Measurements from ENCODE around the gene ARL9.
"Not testable (repeated sequence)": the region's sequence is repeated elsewhere in the genome, so short reads cannot be mapped to it uniquely, and the experiment has no call there.

Gene ARL9, protein sequence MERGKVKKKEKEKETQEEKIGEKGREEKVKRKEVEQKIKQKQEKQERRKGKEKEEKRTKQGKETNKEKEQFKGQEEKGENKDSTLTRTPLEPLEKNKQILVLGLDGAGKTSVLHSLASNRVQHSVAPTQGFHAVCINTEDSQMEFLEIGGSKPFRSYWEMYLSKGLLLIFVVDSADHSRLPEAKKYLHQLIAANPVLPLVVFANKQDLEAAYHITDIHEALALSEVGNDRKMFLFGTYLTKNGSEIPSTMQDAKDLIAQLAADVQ

DNA sequence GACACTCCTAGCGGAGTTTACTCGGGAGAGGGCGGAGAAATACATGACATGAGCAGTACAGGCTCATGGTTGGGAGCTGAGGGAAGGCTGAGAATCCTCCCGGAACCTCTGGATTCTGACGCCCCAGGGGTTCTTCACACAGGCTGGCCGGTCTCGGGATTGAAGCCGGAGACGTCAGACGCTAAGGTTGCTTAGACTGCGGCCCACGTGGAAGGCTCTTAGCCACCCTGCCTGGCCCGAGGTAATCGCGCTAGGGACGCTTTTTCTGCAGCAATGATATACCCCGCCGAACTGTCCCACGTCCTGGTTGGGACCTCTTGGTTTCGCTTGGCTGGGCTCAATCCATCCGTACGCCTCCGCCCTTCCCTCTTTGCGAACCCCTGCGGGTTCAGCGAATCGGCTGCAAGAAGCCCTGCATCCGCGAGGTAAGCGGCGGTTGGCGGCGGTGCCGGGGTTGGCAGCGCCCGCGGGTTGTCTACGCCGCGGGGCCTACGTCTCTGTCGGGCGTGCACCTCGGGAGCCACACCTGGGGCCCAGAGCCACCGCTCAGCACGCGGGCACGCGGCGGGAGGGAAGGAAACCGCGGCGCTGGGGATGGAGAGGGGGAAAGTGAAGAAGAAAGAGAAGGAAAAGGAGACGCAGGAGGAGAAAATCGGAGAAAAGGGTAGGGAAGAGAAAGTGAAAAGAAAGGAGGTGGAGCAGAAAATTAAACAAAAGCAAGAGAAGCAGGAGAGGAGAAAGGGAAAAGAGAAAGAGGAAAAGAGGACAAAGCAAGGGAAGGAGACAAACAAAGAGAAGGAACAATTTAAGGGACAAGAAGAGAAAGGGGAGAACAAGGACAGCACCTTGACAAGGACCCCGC, at the start of gene ARL9:
Gene ARL9 (plus strand): TSS at position 523 of the 862 bp plus-strand sequence. CDS start 72 bp downstream, at position 595.
- Mint-ChIP-seq H3K27me3 (ENCODE audit: low read depth) (peaks cover 12% of the 10 kb centered on the region), H3K36me3 (ENCODE audit: low read depth) (peaks cover 14% of the 10 kb centered on the region), H3K4me3 (peak within 1 kb of the TSS; percentile 82), H3K9me3 (no peaks in the 10 kb centered on the region), H3K27ac (no peak within 1 kb of the TSS), H3K4me1 (ENCODE audit: low read depth) (peaks cover 5% of the 10 kb centered on the region)

DNA sequence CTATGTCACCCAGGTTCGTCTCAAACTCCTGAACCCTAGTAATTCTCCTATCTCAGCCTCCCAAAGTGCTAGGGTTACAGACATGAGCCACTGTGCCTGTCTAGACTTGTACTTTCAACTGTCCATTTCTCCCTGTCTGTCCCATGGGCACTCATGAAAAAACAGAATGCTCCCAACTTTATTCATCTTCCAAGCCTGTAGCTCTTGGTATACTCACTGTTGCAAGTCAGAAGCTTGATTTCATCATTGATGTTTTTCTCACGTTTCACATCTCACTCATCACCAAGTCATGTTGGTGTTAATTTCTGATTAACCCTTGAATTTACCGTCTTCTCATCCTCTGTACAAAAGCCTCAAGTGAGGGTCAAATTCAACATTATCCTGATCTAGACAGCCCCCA, 45.5 kb upstream of the ARL9 start:
- peaks cover 33% of the 10 kb centered on the region for H3K36me3 Mint-ChIP-seq (ENCODE audit: low read depth)
- peaks cover 16% of the 10 kb centered on the region for H3K4me1 Mint-ChIP-seq (ENCODE audit: low read depth)
- no peaks in the 10 kb centered on the region for H3K27me3 Mint-ChIP-seq (ENCODE audit: low read depth)
- H3K27ac Mint-ChIP-seq, result no peak overlapping the region
- H3K9me3 Mint-ChIP-seq, result no peaks in the 10 kb centered on the region
- H3K4me3 Mint-ChIP-seq, result no peak overlapping the region

DNA sequence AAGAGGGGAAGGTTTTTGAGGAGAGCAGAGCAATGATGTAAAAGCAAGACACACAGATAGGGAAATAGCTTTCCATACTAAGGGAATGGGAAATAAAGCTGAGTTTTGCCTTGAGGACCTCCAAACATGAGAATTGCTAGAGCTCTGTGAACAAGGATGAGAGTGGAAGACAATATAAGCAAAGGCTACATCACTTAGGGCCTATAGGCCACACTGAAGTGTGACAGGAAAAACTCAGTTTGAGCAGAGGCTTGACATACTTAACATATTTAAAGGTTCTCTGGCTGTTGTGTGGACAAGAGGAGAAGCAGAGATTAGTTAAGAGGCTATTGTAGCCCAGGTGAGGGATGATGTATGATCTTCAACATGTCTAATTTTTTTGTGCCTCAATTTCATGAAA, 43.4 kb upstream of the ARL9 start:
- H3K36me3 Mint-ChIP-seq (ENCODE audit: low read depth), result peaks cover 26% of the 10 kb centered on the region
- peaks cover 31% of the 10 kb centered on the region for H3K4me1 Mint-ChIP-seq (ENCODE audit: low read depth)
- no peak overlapping the region for H3K4me3 Mint-ChIP-seq
- no peak overlapping the region for H3K27ac Mint-ChIP-seq
- no peaks in the 10 kb centered on the region for H3K27me3 Mint-ChIP-seq (ENCODE audit: low read depth)
- H3K9me3 Mint-ChIP-seq, result no peaks in the 10 kb centered on the region

DNA sequence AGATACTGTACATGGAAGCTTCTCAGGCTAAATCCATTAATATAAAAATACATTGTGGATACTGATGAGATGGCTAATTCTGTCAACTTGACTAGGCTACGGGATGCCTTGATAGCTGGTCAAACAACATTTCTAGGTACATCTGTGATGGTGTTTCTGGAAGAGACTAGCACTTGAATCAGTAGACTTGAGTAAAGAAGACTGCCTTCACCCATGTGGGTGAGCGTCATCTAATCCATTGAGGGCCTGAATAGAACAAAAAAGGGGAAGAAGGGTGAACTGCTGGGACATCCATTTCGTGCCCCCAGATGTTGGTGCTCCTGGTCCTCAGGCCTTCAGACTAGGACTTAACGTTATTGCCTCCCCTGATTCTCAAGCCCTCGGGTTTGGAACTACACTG, 41.9 kb upstream of the ARL9 start:
- Mint-ChIP-seq H3K36me3 (ENCODE audit: low read depth) (peaks cover 27% of the 10 kb centered on the region), H3K27me3 (ENCODE audit: low read depth) (no peaks in the 10 kb centered on the region), H3K9me3 (no peaks in the 10 kb centered on the region), H3K27ac (no peak overlapping the region), H3K4me3 (no peak overlapping the region), H3K4me1 (ENCODE audit: low read depth) (peaks cover 40% of the 10 kb centered on the region)

DNA sequence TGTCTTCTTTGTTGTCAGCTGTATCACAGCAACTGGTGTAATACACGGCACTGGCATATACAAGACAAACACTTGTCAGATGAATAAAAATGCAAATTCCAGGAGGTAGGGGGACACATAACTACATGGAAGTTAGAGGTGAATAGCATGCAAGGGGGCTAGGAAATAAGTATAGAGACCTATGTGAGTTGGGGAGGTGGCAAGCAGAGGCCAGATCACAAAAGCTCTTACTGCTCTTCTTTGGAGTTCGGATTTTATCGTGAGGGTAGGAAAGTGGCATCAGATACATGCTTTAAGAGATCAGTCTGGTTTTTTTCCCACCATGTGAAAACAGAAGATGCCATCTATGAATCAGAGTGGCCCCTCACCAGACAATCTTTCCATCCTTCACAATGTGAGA, 41.0 kb upstream of the ARL9 start:
- peak overlapping the region; percentile 6 for H3K4me3 Mint-ChIP-seq
- no peak overlapping the region for H3K27ac Mint-ChIP-seq
- H3K9me3 Mint-ChIP-seq, result no peaks in the 10 kb centered on the region
- H3K27me3 Mint-ChIP-seq (ENCODE audit: low read depth), result no peaks in the 10 kb centered on the region
- peaks cover 28% of the 10 kb centered on the region for H3K36me3 Mint-ChIP-seq (ENCODE audit: low read depth)
- H3K4me1 Mint-ChIP-seq (ENCODE audit: low read depth), result peaks cover 47% of the 10 kb centered on the region

DNA sequence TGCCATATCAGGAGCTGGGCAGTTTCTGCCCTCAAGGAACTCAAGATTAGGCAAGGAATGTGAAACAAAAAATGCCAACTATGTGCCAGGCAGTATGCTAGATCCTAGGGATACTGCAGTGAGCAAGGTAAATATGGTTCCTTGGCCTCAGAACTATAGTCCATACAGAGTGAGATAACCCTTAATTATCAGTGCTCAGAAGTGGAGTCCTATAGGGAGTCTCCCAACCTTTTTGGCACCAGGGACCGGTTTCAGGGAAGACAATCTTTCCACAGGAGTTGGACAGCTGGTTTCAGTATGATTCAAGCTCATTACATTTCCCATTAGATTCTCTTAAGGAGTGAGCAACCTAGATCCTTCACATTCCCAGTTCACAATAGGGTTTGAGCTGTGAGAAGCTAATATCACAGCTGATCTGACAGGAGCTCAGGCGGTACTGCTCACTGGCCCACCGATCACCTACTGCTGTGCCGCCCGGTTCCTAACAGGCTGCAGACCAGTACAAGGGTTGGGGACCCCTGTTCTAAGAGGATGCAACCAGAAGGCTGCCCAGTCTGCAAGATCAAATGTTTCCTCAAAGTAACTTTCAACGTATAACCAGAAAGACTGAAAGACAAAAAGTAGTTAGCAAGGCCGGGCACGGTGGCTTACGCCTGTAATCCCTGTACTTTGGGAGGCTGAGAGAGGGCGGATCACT, 39.8 kb upstream of the ARL9 start:
- H3K4me1 Mint-ChIP-seq (ENCODE audit: low read depth), result peaks cover 51% of the 10 kb centered on the region

DNA sequence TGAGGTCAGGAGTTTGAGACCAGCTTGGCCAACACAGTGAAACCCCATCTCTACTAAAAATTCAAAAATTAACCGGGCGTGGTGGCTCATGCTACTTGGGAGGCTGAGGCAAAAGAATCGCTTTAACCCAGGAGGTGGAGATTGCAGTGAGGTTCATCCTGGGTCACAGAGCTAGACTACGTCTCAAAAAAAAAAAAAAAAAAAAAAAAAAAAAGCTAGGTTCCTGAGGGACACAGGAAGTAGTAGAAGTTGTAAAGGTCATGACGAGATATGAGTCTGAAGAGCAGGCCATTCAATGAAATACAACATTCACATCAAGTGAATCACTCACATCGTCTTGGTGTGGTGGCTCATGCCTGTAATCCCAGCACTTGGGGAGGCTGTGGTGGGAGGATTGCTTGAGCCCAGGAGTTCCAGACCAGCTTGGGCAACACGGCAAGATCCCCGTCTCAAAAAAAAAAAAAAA, 39.3 kb upstream of the ARL9 start:
- Mint-ChIP-seq H3K36me3 (ENCODE audit: low read depth) (peaks cover 25% of the 10 kb centered on the region), H3K27ac (peak overlapping the region; percentile 98), H3K4me3 (peak overlapping the region; percentile 97), H3K4me1 (ENCODE audit: low read depth) (peaks cover 51% of the 10 kb centered on the region)
- H3K27me3 Mint-ChIP-seq (ENCODE audit: low read depth); H3K9me3 Mint-ChIP-seq: not testable (repeated sequence)

More for the DNA sequence above, 39.8 kb upstream of the ARL9 start:
- no peaks in the 10 kb centered on the region for H3K9me3 Mint-ChIP-seq
- peak overlapping the region; percentile 98 for H3K27ac Mint-ChIP-seq
- no peaks in the 10 kb centered on the region for H3K27me3 Mint-ChIP-seq (ENCODE audit: low read depth)
- peaks cover 25% of the 10 kb centered on the region for H3K36me3 Mint-ChIP-seq (ENCODE audit: low read depth)
- H3K4me3 Mint-ChIP-seq, result peak overlapping the region; percentile 97

DNA sequence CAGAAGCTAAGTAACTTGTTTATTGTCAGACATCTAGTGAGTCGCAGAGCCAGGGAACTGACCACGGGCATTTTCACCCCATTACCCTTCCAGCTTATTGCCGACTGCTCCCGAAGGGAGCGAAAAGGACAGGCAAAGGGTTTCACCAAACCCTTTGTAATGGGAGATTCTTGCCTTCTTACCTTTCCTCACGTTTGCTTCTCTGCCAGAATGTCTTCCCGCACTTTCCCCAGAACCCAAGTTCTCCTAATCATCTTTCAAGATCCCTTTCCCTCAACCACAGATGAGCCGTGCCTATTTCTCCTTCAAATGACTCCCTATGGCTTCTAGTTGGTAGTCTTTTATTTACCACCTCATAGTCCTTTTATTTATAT, 38.7 kb upstream of the ARL9 start:
- peaks cover 52% of the 10 kb centered on the region for H3K4me1 Mint-ChIP-seq (ENCODE audit: low read depth)
- peak overlapping the region; percentile 98 for H3K27ac Mint-ChIP-seq
- H3K27me3 Mint-ChIP-seq (ENCODE audit: low read depth), result no peaks in the 10 kb centered on the region
- no peaks in the 10 kb centered on the region for H3K9me3 Mint-ChIP-seq
- peak overlapping the region; percentile 97 for H3K4me3 Mint-ChIP-seq
- H3K36me3 Mint-ChIP-seq (ENCODE audit: low read depth), result peaks cover 26% of the 10 kb centered on the region

DNA sequence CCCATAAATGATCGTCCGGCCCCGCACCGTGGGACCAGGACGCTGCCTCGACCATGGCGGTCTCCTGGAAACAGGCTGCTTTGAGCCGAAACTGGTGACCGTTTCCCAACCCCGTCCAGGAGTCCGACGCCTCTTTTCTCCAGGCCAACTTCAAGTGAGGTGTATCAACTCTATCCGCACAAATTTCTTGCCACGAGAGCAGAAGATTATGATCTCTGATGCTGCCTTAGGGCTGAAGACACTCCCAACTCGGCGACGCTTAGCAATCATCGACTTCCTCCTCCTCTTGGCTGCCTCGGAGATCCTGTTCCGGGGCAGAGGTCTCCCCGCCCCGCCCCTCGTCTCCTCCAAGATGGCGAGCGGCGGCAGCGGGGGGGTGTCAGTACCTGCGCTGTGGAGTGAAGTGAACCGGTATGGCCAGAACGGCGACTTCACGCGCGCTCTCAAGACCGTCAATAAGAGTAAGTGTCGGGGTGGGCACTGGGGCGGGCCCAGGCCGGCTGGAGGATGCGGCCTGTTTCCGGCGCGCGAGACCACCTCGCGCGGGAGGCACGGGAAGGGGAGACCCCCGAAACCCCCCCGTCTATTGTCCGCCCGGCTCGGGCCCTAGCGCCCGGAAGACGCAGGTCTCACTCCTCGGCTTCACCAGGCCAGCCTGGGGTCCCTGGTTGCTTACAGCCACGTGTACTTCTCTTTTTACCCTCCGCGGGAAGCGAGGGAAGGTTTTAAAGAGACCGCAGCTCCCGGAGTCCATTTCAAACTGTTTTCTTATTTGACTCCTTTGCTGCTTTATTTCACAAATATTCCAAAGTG, 38.1 kb upstream of the ARL9 start, which contains the start of gene SRP72:
Gene SRP72 (plus strand): TSS at position 334 of the 813 bp plus-strand sequence. CDS start 19 bp downstream, at position 353.
- H3K4me3 Mint-ChIP-seq, result peak within 1 kb of the TSS; percentile 97
- H3K36me3 Mint-ChIP-seq (ENCODE audit: low read depth), result peaks cover 24% of the 10 kb centered on the region
- H3K27ac Mint-ChIP-seq, result peak within 1 kb of the TSS; percentile 98
- no peaks in the 10 kb centered on the region for H3K9me3 Mint-ChIP-seq
- no peaks in the 10 kb centered on the region for H3K27me3 Mint-ChIP-seq (ENCODE audit: low read depth)
- peaks cover 51% of the 10 kb centered on the region for H3K4me1 Mint-ChIP-seq (ENCODE audit: low read depth)

DNA sequence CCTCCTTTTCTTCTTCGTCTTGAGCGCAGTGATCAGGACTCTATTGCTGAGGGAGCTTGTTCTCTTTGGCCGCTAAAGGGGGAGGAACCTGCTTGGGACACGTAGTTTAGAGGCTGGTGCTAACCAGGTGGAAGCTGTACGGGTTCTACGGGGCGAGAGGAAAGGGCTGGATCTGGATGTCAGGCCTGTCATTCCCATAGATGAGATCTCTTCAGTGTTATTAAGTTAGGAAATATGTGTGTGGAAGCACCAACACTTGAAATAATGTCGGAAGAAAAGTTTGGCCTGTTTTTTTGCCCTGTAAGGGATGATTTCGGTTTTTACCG, 37.5 kb upstream of the ARL9 start:
- Mint-ChIP-seq H3K4me1 (ENCODE audit: low read depth) (peaks cover 51% of the 10 kb centered on the region), H3K27me3 (ENCODE audit: low read depth) (no peaks in the 10 kb centered on the region), H3K9me3 (no peaks in the 10 kb centered on the region), H3K36me3 (ENCODE audit: low read depth) (peaks cover 28% of the 10 kb centered on the region), H3K27ac (peak overlapping the region; percentile 79), H3K4me3 (peak overlapping the region; percentile 97)

DNA sequence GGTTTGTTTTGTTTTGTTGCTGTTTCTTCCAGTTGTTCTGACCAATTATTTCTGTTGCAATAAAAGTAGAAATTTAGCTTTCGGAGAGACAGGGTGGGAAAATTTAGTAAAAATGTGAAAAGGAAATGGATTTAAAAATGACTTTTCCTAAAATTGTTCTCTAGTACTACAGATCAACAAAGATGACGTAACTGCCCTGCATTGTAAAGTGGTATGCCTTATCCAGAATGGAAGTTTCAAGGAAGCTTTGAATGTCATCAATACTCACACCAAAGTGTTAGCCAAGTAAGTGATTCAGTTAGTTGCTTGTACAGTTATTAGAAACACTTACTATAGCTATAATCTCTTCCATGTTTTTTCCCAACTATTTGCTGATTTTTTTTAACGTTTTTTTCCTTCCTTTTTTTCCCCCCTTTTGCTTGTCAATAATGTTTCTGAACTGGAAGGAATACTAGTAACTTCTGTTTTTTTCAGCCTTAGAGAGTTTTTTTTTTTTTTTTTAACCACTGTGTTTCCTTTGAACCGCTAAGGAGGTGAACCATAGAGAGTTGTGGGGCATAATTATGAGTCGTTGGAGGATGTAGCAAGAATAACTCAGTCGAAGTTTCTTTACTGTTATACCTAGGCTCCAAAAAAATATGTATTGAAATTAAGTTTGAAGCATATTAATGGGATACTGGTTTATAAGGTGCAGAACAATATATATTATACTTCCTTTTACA, 35.9 kb upstream of the ARL9 start:
- Mint-ChIP-seq H3K27me3 (ENCODE audit: low read depth) (no peaks in the 10 kb centered on the region), H3K4me3 (peak overlapping the region; percentile 81), H3K4me1 (ENCODE audit: low read depth) (peaks cover 46% of the 10 kb centered on the region), H3K27ac (peak overlapping the region; percentile 80), H3K36me3 (ENCODE audit: low read depth) (peaks cover 34% of the 10 kb centered on the region), H3K9me3 (no peaks in the 10 kb centered on the region)

DNA sequence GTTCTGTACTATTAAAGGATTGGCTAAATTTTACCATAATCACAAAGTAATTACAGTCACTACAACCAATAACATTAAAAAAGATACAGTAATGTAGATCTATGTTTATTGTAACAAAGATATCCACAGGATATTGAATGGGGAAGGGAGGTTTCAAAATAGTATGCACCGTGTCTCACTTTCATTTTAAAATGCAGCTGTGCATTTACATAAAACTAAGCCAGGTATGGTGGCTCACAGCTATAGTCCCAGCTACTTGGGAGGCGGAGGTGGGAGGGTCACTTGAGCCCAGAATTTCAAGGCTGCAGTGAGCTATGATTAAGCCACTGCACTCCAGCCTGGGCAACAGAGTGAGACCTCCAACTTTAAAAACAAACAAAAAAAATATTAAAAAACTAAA, 29.7 kb upstream of the ARL9 start:
- Mint-ChIP-seq H3K36me3 (ENCODE audit: low read depth) (peaks cover 59% of the 10 kb centered on the region), H3K27me3 (ENCODE audit: low read depth) (no peaks in the 10 kb centered on the region), H3K27ac (no peak overlapping the region), H3K9me3 (no peaks in the 10 kb centered on the region), H3K4me1 (ENCODE audit: low read depth) (peaks cover 12% of the 10 kb centered on the region), H3K4me3 (no peak overlapping the region)

DNA sequence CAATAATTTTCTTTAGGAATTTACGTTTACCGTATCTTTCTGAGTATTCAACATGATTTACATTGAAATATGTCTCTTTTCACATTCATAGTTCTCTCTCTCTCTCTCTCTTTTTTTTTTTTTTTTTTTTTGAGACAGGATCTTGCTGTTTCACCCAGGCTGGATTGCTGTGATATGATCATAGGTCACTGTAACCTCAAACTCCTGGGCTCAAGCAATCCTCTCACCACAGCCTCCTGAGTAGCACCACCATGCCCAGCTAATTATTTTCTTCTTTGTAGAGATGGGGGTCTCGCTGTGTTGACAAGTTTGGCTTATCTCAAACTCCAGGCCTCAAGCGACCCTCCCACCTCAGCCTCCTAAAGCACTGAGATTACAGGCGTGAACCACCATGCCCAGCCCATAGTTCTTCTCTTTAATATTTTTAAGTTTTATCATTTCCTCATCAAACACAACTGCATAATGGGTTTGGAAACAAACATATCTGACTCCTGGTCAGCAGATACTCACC, 28.3 kb upstream of the ARL9 start:
- H3K4me1 Mint-ChIP-seq (ENCODE audit: low read depth), result peaks cover 10% of the 10 kb centered on the region

More for the DNA sequence above, 28.3 kb upstream of the ARL9 start:
- no peaks in the 10 kb centered on the region for H3K27me3 Mint-ChIP-seq (ENCODE audit: low read depth)
- no peaks in the 10 kb centered on the region for H3K9me3 Mint-ChIP-seq
- H3K36me3 Mint-ChIP-seq (ENCODE audit: low read depth), result peaks cover 53% of the 10 kb centered on the region
- H3K4me3 Mint-ChIP-seq, result no peak overlapping the region
- no peak overlapping the region for H3K27ac Mint-ChIP-seq
